C1 segment of cervical spinal cord (tissue), 14 donors: ENCODE measurements around the gene GRID2.
A peak's percentile ranks its signal among the peaks of the same experiment; 100 is the strongest.
"Not testable (repeated sequence)": the region's sequence is repeated elsewhere in the genome, so short reads cannot be mapped to it uniquely, and the experiment has no call there.

Source experiments
- DNase-seq, 14 donors: peaks; one replicate each; lab custom pipeline; 2025; lab: John Stamatoyannopoulos, UW

Gene GRID2

DNA sequence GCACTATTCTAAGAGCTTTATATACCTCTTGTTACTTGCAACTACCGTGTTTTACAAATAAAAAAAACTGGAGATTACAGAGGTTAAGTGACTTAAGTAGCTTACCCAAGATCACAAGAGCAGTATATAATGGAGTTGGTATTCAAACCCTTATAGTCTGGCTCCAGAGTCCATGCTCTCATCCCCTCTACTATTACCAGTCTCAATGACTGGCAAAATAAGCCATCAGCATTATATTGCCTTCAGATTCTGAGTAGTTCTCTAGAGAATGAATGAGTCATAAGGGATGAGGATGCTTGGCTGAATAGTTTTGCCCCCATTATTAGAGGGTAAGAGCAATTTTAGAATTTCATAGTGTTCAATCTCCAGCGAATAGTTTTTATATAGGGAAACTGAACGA, 1354.7 kb downstream of the GRID2 start:
- DNase-seq: no peak

GRCh38 chr4:93659629-93660028, 1355.9 kb downstream of the GRID2 start:
- DNase-seq: no peak

- no peak for DNase-seq
Measured at GRCh38 chr4:93660036-93660435, 1356.3 kb downstream of the GRID2 start.

DNA sequence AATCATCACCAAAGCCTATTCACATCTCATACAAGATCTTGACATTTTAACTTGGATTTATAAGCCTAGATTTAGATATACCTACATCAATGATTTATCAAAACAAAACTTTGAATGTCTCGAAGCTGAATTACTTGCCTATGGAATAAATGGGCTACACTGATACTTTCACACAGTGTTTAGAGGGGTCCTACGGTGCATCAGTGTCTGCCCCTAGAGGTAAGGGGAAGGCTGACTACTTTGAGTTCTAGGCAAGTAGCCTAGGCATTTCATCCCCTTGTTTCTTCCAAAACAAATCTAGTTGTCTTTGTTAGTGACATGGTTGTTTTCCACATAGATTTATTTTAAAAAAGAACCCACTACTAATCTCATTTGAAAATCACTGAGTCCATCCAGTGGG, 1366.7 kb downstream of the GRID2 start:
- DNase-seq: no peak

DNA sequence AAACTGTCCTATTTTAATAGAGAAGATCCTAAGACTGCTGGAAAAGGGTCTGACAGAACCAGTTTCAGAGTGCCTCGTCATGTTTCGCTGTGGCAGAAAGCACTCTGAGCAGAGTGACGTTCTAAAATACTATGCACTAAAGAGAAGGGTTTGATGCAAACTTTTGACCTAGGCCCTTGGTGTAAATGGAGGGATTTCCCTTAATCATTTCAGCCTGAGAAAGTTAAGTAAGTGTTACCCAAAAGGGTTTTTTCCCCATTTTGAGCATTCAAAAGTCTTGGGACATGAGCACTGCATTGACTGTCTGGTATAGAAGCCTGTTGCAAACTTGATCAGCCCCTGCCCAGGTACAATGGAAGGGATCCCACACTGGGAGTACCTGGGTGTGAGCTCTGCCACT, 1367.3 kb downstream of the GRID2 start:
- no peak for DNase-seq

DNA sequence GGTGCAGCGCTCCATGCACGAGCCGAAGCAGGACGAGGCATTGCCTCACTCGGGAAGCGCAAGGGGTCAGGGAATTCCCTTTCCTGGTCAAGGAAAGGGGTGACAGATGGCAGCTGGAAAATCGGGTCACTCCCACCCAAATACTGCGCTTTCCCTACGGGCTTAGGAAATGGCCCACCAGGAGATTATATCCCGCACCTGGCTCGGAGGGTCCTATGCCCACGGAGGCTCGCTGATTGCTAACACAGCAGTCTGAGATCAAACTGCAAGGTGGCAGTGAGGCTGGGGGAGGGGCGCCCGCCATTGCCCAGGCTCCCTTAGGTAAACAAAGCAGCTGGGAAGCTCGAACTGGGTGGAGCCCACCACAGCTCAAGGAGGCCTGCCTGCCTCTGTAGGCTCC, 1373.2 kb downstream of the GRID2 start:
- not testable (repeated sequence) for DNase-seq

GRCh38 chr4:93684571-93684970, 1380.8 kb downstream of the GRID2 start:
- no peak for DNase-seq

- DNase-seq: no peak
Measured at GRCh38 chr4:93687304-93687703, 1383.5 kb downstream of the GRID2 start.

GRCh38 chr4:93688978-93689377, 1385.2 kb downstream of the GRID2 start:
- no peak for DNase-seq

DNA sequence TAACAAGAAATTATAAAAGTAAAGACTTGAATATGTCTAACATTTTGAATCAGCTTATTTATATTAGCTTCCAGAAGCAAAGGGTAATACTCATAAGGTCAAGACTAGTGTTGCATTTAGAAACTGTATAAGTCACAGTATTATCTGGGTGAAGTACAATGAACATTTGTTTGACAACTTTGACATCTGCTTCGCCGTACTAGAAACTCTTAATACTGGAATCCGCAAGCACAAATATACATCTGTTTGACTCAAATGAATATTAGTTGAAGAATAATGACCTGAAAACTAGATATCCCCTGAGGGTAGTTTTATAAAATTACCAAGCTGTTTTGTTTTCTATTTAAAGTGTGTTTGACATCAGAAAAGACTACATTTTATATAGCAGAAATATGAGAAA, 1389.4 kb downstream of the GRID2 start:
- no peak for DNase-seq

GRCh38 chr4:93698686-93699085, 1394.9 kb downstream of the GRID2 start:
- no peak for DNase-seq

DNA sequence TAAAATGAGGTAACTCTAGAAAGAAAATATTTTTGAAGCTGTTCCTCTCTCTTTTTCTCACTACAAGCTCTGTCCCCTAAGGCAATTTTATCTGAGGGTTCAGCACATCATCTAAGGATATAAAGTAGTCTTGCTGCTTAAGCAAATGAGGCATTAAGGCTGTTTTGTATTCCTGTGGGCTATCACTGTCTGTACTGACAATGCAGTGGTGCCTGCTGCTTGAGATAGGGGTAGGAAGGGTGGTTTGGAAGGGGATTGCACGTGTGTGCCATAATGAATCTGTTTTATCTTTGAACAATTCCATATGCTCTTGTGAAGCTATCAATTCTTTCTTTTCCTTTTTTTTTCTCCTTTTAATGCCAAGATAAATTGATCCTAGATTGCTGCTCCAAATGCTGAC, 1396.8 kb downstream of the GRID2 start:
- DNase-seq: no peak

DNA sequence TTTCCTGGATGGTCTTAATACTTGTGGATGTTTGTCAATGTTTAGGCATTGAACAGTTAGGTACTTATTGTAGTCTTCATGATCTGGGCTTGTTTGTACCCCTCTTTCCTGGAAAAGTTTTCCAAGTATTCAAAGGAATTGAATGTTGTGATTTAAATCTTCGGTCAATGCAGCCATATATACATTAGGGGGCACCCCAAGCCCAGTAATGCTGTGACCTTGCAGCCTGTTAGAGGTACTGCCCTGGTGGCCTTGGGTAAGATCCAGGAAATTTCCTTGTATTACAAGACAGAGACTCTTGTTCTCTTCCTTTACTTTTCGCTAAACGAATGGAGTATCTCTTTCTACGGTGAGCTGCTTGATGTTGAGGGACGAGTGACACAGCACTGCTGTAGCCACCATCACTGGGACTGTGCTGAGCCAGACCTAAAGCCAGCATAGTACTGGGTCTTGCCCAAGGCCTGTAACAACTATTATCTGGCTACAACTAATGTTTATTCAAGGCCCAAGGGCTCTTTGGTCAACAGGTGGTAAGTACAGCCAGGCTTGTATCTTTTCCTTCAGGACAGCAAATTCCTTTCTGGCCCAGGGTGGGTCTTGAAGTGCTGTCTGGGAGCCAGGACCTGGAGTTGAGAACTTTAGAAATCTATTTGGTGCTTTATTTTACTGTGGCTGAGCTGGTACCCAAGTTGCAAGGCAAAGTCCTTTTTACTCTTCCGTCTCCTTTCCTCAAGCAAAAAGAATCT, 1406.5 kb downstream of the GRID2 start:
- peak in 4 of 14 donors; percentile 2 to 10 (median 6) for DNase-seq

DNA sequence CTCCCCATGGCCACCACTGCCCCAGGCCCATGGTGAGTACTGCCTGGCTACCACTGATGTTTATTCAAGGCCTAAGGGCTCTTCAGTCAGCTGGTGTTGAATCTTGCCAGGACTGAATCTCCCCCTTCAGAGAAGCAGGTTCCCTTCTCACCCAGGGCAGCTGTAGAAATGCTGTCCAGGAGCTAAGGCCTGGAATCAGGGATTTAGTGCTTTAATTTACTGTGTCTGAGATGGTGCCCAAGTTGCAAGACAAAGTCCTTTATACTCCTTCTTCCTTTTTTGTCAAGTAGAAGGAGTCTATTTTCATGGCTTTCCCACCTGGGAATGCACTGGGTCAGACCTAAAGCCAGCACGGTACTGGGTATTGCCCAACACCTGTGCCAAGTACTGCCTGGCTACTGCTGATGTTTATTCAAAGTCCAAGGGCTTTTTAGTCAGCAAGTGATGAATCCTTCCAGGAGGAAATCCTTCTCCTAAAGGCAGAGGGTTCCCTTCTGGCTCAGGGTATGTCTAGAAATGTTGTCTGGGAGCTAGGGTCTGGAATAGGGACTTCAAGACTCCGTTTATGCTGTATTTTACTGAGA, 1407.2 kb downstream of the GRID2 start:
- no peak for DNase-seq

DNA sequence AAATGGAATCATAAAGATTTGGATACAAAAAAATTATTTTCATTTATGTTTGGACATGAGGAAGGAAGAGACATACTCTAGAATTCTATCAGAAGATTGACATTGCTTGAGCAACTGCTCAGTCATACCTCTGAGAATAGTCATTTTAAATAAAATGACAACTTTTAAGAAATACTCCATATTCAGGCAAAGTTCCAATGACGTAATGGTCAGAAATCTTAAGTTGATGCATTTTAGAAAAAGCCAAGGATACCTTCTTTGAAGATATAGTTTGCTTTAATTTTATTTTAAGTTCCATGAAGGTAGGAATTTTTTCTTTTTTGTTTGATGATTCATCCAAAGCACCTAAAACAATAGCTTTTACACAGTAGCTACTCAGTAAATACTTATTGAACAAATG, 1414.5 kb downstream of the GRID2 start:
- no peak for DNase-seq

- DNase-seq: no peak
Measured at GRCh38 chr4:93719552-93719951, 1415.8 kb downstream of the GRID2 start.

DNA sequence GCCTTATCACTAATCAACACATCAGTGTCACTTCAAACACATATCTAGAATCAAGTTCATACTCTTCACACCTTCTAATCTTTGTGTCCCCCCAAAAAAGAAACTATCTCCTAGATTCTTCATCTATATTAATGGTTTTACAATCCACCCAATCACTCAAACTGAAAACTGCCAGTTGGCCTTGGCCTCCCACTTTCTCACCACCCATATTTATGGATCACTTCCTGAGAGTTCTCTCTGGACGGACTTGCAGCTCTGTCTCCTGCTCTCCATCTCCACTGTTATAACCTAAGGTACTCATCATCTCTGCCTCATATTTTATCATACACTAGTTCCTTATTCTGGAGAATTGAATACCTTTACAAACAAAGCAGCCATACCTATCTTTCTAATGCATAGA, 1418.7 kb downstream of the GRID2 start:
- DNase-seq: no peak

DNA sequence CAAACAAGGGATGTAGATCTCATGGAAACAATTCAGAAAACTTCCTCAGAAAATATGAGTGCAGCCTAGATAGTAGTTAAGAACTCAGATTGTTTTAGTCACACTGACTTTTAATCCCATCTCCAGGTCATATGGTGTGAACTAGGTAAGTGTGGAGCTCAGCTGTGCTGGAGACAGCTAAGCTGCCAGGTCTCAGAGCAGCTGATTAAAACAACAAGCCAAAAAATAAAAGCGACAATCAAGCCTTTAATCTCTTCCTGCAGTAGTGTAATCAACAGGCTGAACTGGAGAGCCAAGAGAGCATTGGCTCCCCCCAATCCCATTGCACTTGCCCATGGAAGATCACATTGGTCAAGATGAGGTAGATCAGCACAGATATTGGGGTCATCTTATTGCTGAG, 1426.5 kb downstream of the GRID2 start:
- DNase-seq: peak in 1 of 14 donors; percentile 52

DNA sequence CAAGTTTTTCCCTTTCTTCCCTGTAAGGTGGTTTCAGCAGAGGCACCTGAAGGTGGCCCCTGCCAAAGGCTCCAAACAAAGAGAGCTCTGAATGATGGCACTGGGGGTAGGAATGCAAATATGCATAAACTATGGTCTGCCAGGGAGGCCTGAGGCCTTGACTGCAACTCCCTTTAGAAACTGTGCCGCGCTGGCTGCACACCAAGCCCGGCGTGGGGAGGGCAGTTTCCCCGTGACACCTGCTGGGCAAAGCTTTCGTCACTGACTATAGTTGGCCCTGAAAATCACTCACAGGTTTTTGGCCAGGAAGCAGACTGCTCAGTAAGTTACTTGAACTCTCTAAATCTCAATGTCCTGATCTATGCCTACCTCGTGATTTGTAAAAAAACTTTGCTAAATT, 1427.0 kb downstream of the GRID2 start:
- DNase-seq: peak in 2 of 14 donors; percentile 21 to 71

GRCh38 chr4:93731456-93731855, 1427.7 kb downstream of the GRID2 start:
- DNase-seq: peak in 2 of 14 donors; percentile 5 to 8

DNA sequence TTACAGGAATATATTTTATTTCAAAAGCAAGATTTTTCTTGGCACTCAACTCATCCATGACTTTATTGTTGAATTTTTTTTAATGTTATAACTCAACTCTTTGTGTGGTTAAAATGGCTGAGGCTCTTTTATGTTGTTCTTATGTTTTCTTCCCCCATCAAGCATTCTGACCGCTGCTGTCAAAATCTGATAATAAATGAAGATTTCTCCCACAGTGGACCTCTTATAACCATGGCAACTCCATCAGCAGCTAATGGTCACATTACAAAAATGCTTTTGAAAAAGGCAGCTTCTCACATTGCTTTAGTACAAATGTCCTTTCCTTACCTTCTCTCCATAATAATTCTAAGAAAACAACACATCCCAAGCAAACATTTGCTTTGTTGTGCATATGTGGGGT, 1428.7 kb downstream of the GRID2 start:
- no peak for DNase-seq

DNA sequence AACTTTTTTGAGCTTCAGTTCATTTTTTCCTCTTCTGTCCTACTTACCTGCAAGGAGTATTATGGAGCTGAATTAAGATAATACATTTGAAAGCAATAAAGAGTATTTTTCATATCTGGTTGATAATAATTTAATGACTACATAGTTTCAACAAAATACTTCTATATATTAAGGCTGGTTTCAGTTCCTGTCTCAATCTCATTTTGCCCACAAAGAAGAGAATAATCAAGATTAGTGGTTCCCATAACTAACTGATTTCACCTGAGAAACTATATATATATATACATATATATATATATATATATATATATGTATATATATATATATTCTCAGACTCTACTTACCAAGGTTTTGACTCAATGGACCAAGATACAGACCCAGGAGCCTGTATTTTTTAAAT, 1437.1 kb downstream of the GRID2 start:
- DNase-seq: no peak

GRCh38 chr4:93743022-93743421, 1439.3 kb downstream of the GRID2 start:
- DNase-seq: no peak

DNA sequence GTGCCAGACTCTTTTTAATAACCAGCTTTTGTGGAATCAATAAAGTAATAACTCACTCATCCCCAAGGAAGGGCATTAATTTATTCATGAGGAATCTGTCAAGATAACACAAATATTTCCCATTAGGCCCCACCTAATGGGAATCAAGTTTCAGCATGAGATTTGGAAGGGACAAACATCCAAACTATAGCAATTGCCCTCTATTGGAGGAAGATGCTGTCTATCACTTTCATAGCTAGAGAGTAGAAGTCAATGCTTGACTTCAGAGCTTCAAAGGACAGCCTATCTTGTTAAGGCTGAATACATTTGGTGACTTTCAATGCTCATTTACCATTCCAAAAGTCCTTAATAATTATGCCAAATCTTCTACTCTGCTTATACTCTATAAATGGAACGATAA, 1439.9 kb downstream of the GRID2 start:
- DNase-seq: no peak
